ENCODE measurements around the gene ANO1. TPM values are rescaled to one million over a fixed set of nuclear protein-coding genes. Genes with fewer than 3 reads are reported as not detected.

Gene ANO1
- polyA plus RNA-seq, 1 of the 3 experiments (the other 2 are of a cell fraction) = not detected

- no peak overlapping the region for H2AFZ ChIP-seq (ENCODE audit: low read depth)
- H3K79me2 ChIP-seq (ENCODE audit: insufficient read depth) = no peaks in the 10 kb centered on the region
- ChIA-PET CTCF (interaction anchor here (1.4 kb wide), 1 partner anchor 13 kb away, joined by 3 read pairs; no protein-coding TSS in a partner anchor), POLR2A (no interaction called here)
- H3K4me3 ChIP-seq (ENCODE audit: low read depth in 2 of 2, low read length in 1 of 2) = no peak overlapping the region
- WGBS (ENCODE audit: low lambda C conversion rate) = 49% methylated on average over 5 of the region's 10 CpGs
- TF ChIP-seq GATA2 (CRISPR knock-in tag; IDR thresholded peaks at IDR 0.05) = no peak
- TF ChIP-seq MAX (IDR thresholded peaks at IDR 0.05; ENCODE audit: low read depth) = no peak
- TF ChIP-seq EP300 (IDR thresholded peaks at IDR 0.05; ENCODE audit: borderline replicate concordance in 1 of 2, low read depth in 1 of 2, low read length in 1 of 2) = no peak
- TF ChIP-seq PBX3 (IDR thresholded peaks at IDR 0.05) = no peak
- TF ChIP-seq EZH2phosphoT487 (IDR thresholded peaks at IDR 0.05; ENCODE audit: borderline replicate concordance, low read depth) = no peak
- no peak overlapping the region for H3K27ac ChIP-seq (ENCODE audit: low read depth in 2 of 2, low read length in 1 of 2)
- H3K4me1 ChIP-seq (ENCODE audit: control insufficient read depth in 1 of 2, insufficient read depth in 2 of 2, low read depth in 1 of 2, low read length in 1 of 2) = no peaks in the 10 kb centered on the region; a peak in 1 of 4 replicates
- H3K4me2 ChIP-seq = no peak overlapping the region
- no peaks in the 10 kb centered on the region for H3F3A ChIP-seq (replicated peaks; ENCODE audit: insufficient read depth)
- no peaks in the 10 kb centered on the region for H3K36me3 ChIP-seq (replicated peaks in 1 of 2; ENCODE audit: control insufficient read depth in 1 of 2, insufficient read depth in 2 of 2, low read length in 1 of 2)
- no peaks in the 10 kb centered on the region for H3K9me3 ChIP-seq
- H3K9me2 ChIP-seq = no peaks in the 10 kb centered on the region
- DNase-seq = no peak
- no peak overlapping the region for H3K9ac ChIP-seq
- no peaks in the 10 kb centered on the region for H3K27me3 ChIP-seq (ENCODE audit: insufficient read depth)
- H4K20me1 ChIP-seq (ENCODE audit: insufficient read depth) = no peaks in the 10 kb centered on the region
Measured at GRCh38 chr11:70164705-70165104, 86.6 kb downstream of the ANO1 start.

GRCh38 chr11:70167120-70167519, 89.0 kb downstream of the ANO1 start:
- Histone ChIP-seq H3K4me3 (ENCODE audit: low read depth in 2 of 2, low read length in 1 of 2) (no peak overlapping the region), H3K4me2 (no peak overlapping the region), H3K36me3 (replicated peaks in 1 of 2; ENCODE audit: control insufficient read depth in 1 of 2, insufficient read depth in 2 of 2, low read length in 1 of 2) (no peaks in the 10 kb centered on the region), H3K4me1 (ENCODE audit: control insufficient read depth in 1 of 2, insufficient read depth in 2 of 2, low read depth in 1 of 2, low read length in 1 of 2) (no peaks in the 10 kb centered on the region; a peak in 1 of 4 replicates), H4K20me1 (ENCODE audit: insufficient read depth) (no peaks in the 10 kb centered on the region), H3F3A (replicated peaks; ENCODE audit: insufficient read depth) (no peaks in the 10 kb centered on the region), H3K9ac (no peak overlapping the region), H3K27ac (ENCODE audit: low read depth in 2 of 2, low read length in 1 of 2) (no peak overlapping the region), H3K9me2 (no peaks in the 10 kb centered on the region), H2AFZ (ENCODE audit: low read depth) (no peak overlapping the region), H3K9me3 (no peaks in the 10 kb centered on the region), H3K27me3 (ENCODE audit: insufficient read depth) (no peaks in the 10 kb centered on the region), H3K79me2 (ENCODE audit: insufficient read depth) (no peaks in the 10 kb centered on the region)
- POLR2A ChIA-PET = no interaction called here
- WGBS (ENCODE audit: low lambda C conversion rate) = 56% methylated on average over 7 of the region's 9 CpGs
- no peak for DNase-seq
- no peak for TF ChIP-seq RXRA (IDR thresholded peaks at IDR 0.05; ENCODE audit: borderline replicate concordance, low read depth)
- TF ChIP-seq NRF1 (IDR thresholded peaks at IDR 0.05; ENCODE audit: low read depth, low read length) = no peak
- no peak for TF ChIP-seq MXI1 (IDR thresholded peaks at IDR 0.05; ENCODE audit: low read depth, low read length)
- no peak for TF ChIP-seq RAD21 (IDR thresholded peaks at IDR 0.05; ENCODE audit: low read length)
- no peak for TF ChIP-seq IRF3 (IDR thresholded peaks at IDR 0.05; ENCODE audit: low read depth, low read length)
- no peak for TF ChIP-seq NFIC (IDR thresholded peaks at IDR 0.05; ENCODE audit: borderline replicate concordance)
- no peak for TF ChIP-seq USF2 (IDR thresholded peaks at IDR 0.05; ENCODE audit: borderline replicate concordance, low read depth, low read length)
- no peak for TF ChIP-seq TAF1 (IDR thresholded peaks at IDR 0.05; ENCODE audit: borderline replicate concordance, low read depth, low read length)
- no peak for TF ChIP-seq USF1 (IDR thresholded peaks at IDR 0.05; ENCODE audit: borderline replicate concordance, low read depth)
- TF ChIP-seq CTCF (IDR thresholded peaks at IDR 0.05) = no peak
- no peak for TF ChIP-seq TCF12 (IDR thresholded peaks at IDR 0.05)
- TF ChIP-seq ELF1 (IDR thresholded peaks at IDR 0.05) = no peak
- no peak for TF ChIP-seq FOSL2 (IDR thresholded peaks at IDR 0.05; ENCODE audit: borderline replicate concordance, low read depth)
- no peak for TF ChIP-seq GATA2 (CRISPR knock-in tag; IDR thresholded peaks at IDR 0.05)
- no peak for TF ChIP-seq MEF2A (IDR thresholded peaks at IDR 0.05; ENCODE audit: borderline replicate concordance, low read depth)
- TF ChIP-seq EZH2phosphoT487 (IDR thresholded peaks at IDR 0.05; ENCODE audit: borderline replicate concordance, low read depth) = no peak
- TF ChIP-seq CHD2 (IDR thresholded peaks at IDR 0.05; ENCODE audit: low read length, partially characterized antibody) = no peak
- TF ChIP-seq FOXM1 (IDR thresholded peaks at IDR 0.05; ENCODE audit: low read depth) = no peak
- CTCF ChIA-PET = interaction anchor here (1.6 kb wide), 1 partner anchor 29 kb away, joined by 3 read pairs; no protein-coding TSS in a partner anchor
